IMR-90 (cell line): Measurements from ENCODE around the gene ST6GALNAC4. TPM values are rescaled to one million over a fixed set of nuclear protein-coding genes. Genes with fewer than 3 reads are reported as not detected.

Source experiments
- ATAC-seq: fragments of 200-7000 bp; cut with Tn5 transposase; 2 replicates; pipeline ENCODE4 v1.9.1; 2020; ENCODE audit warnings: low read depth, mild to moderate bottlenecking, moderate library complexity
- BruUV-seq: library from RNA; stranded (reverse); fragments of 400-500 nt; replicated peaks from 2 replicates; lab custom pipeline; 2021; lab: Mats Ljungman, UMichigan
- CTCF ChIA-PET: fragments of 300-600 bp; formaldehyde crosslinking; extraction: SDS; loops from one replicate; lab custom pipeline; 2021; ENCODE audit warnings: antibody characterized with exemption; lab: Yijun Ruan, JAX
- POLR2A ChIA-PET: fragments of 300-600 bp; sonication (Branson Sonifier 250); formaldehyde crosslinking; loops from one replicate; lab custom pipeline; 2022; ENCODE audit warnings: antibody characterized with exemption; ENCODE audit not compliant: unreplicated experiment; lab: Charles Lee
- DNase-seq: peaks from one replicate; pipeline ENCODE4 v3.0.0; 2013
- H2AFZ ChIP-seq: replicated peaks from 2 replicates; pipeline ENCODE3; 2013; ENCODE audit warnings: low read length, mild to moderate bottlenecking; ENCODE audit not compliant: poor library complexity
- H2AK5ac ChIP-seq: 2 replicates; pipeline ENCODE4 v1.6.1; 2013; ENCODE audit warnings: low read depth, low read length, inconsistent platforms
- H2AK9ac ChIP-seq: replicated peaks from 2 replicates; pipeline ENCODE3; 2013; ENCODE audit warnings: mild to moderate bottlenecking, low read depth, low read length, moderate library complexity; ENCODE audit not compliant: poor library complexity
- H2BK120ac ChIP-seq: 2 replicates; pipeline ENCODE4 v1.6.1; 2013; ENCODE audit warnings: low read depth, low read length, inconsistent platforms
- H2BK15ac ChIP-seq: 3 replicates; pipeline ENCODE4 v1.6.1; 2013; ENCODE audit warnings: low read depth, low read length, inconsistent platforms
- H2BK20ac ChIP-seq: 2 replicates; pipeline ENCODE4 v1.6.1; 2013; ENCODE audit warnings: low read depth, mild to moderate bottlenecking, inconsistent platforms, low read length, moderate library complexity
- H2BK5ac ChIP-seq: 2 replicates; pipeline ENCODE4 v1.6.1; 2013; ENCODE audit warnings: mild to moderate bottlenecking, low read depth, low read length, inconsistent platforms; ENCODE audit not compliant: poor library complexity, severe bottlenecking
- H3K14ac ChIP-seq: replicated peaks from 2 replicates; pipeline ENCODE4 v1.6.1; 2013; ENCODE audit warnings: low read depth, low read length, inconsistent platforms
- H3K18ac ChIP-seq: 2 replicates; pipeline ENCODE4 v1.6.1; 2013; ENCODE audit warnings: low read depth, low read length, control low read depth
- H3K23ac ChIP-seq: 2 replicates; pipeline ENCODE4 v1.6.1; 2013; ENCODE audit warnings: low read depth, low read length, inconsistent platforms
- H3K27ac ChIP-seq: 2 replicates; pipeline ENCODE4 v1.5.1; 2013; ENCODE audit warnings: mild to moderate bottlenecking, control low read depth, low read length; ENCODE audit not compliant: insufficient read depth
- H3K27me3 ChIP-seq: 2 replicates; pipeline ENCODE4 v1.6.1; 2013; ENCODE audit warnings: low read length; ENCODE audit not compliant: control insufficient read depth, insufficient read depth
- H3K36me3 ChIP-seq: 2 replicates; pipeline ENCODE4 v1.6.1; 2013; ENCODE audit warnings: low read length, mixed read lengths; ENCODE audit not compliant: control insufficient read depth, insufficient read depth
- H3K4ac ChIP-seq: 2 replicates; pipeline ENCODE4 v1.6.1; 2013; ENCODE audit warnings: low read depth, low read length, inconsistent platforms
- H3K4me1 ChIP-seq: 2 replicates; pipeline ENCODE4 v1.6.1; 2013; ENCODE audit warnings: low read length, mixed read lengths; ENCODE audit not compliant: control insufficient read depth, insufficient read depth
- H3K4me2 ChIP-seq: 2 replicates; pipeline ENCODE4 v1.6.1; 2013; ENCODE audit warnings: low read depth, mild to moderate bottlenecking, control low read depth, low read length, moderate library complexity
- H3K4me3 ChIP-seq: 2 replicates; pipeline ENCODE4 v1.5.1; 2013; ENCODE audit warnings: low read depth, mild to moderate bottlenecking, control low read depth, low read length, moderate library complexity; ENCODE audit not compliant: insufficient read depth
- H3K56ac ChIP-seq: 2 replicates; pipeline ENCODE4 v1.6.1; 2013; ENCODE audit warnings: low read length, inconsistent platforms; ENCODE audit not compliant: insufficient read depth; ENCODE audit errors: extremely low read depth
- H3K79me1 ChIP-seq, 2 experiments: 2 replicates each; pipeline ENCODE4 v1.6.1; 2013; ENCODE audit warnings: low read length in 2 of 2, inconsistent platforms in 1 of 2, low read depth in 1 of 2
- H3K9ac ChIP-seq: 2 replicates; pipeline ENCODE4 v1.6.1; 2013; ENCODE audit warnings: low read depth, low read length, control low read depth
- H3K9me1 ChIP-seq: 2 replicates; pipeline ENCODE4 v1.6.1; 2013; ENCODE audit warnings: low read length, inconsistent platforms; ENCODE audit not compliant: insufficient read depth
- H3K9me3 ChIP-seq: 2 replicates; pipeline ENCODE4 v1.6.1; 2013; ENCODE audit warnings: low read length; ENCODE audit not compliant: control insufficient read depth, insufficient read depth
- H4K20me1 ChIP-seq: 2 replicates; pipeline ENCODE4 v1.6.1; 2013; ENCODE audit warnings: low read length, inconsistent platforms; ENCODE audit not compliant: insufficient read depth
- H4K5ac ChIP-seq: 2 replicates; pipeline ENCODE4 v1.6.1; 2013; ENCODE audit warnings: mild to moderate bottlenecking, low read depth, low read length, control low read depth
- H4K8ac ChIP-seq, 2 experiments: 2 replicates each; pipeline ENCODE4 v1.6.1; 2013; ENCODE audit warnings: low read depth in 2 of 2, low read length in 2 of 2, control low read depth in 1 of 2, inconsistent platforms in 1 of 2
- H4K91ac ChIP-seq: 2 replicates; pipeline ENCODE4 v1.6.1; 2013; ENCODE audit warnings: low read depth, low read length, inconsistent platforms; ENCODE audit not compliant: insufficient read depth
- FOS ChIP-seq: fragments of 150-350 bp; IDR thresholded peaks from 2 replicates; pipeline ENCODE4 v1.6.1; 2016; ENCODE audit warnings: low read depth, low read length
- SMC3 ChIP-seq: fragments of 150-350 bp; IDR thresholded peaks from 2 replicates; pipeline ENCODE4 v1.6.1; 2016; ENCODE audit warnings: low read depth, mild to moderate bottlenecking, antibody characterized with exemption, low read length, moderate library complexity
- WGBS, 2 experiments: methylation state at CpG; one replicate each; pipeline versions ENCODE4 v1.1.5 to v1.1.7; 2013; ENCODE audit warnings: missing lambda C conversion rate in 2 of 2; ENCODE audit not compliant: insufficient read length in 1 of 2; ENCODE audit errors: extremely low coverage in 2 of 2; 5-methylcytosine and 5-hydroxymethylcytosine counted together
- dilution Hi-C: fragments of 300-500 bp; cut with HindIII; formaldehyde crosslinking; loops from one replicate; pipeline ENCODE4 v1.14.3; 2018; ENCODE audit warnings: low sequenced_read_pairs; ENCODE audit not compliant: unreplicated experiment
- in situ Hi-C: fragments of 300-500 bp; cut with MboI; formaldehyde crosslinking; loops from 3 replicates; pipeline ENCODE4 v1.14.3; 2019; ENCODE audit warnings: low sequenced_read_pairs, inconsistent platforms, mixed read lengths
- intact Hi-C: fragments of 100-400 bp; cut with micrococcal nuclease; formaldehyde crosslinking; loops from 2 replicates; pipeline ENCODE4 v1.10.0; 2022
- polyA plus RNA-seq, 3 experiments: library from polyadenylated mRNA; depleted of rRNA; stranded (reverse); fragments of >200 nt; gene quantifications; 2 replicates each; pipeline ENCODE4 v1.2.3, GENCODE V29; 2012; ENCODE audit warnings: low replicate concordance in 1 of 3
- total RNA-seq: library from RNA; depleted of rRNA; stranded (reverse); fragments of >200 nt; gene quantifications from 2 replicates; pipeline ENCODE4 v1.2.3, GENCODE V29; 2012

The ST6GALNAC4 gene
- total and polyA plus RNA-seq, 2 of the 4 experiments (the other 2 are of a cell fraction) = 12.5 to 32.9 TPM

GRCh38 chr9:127886401-127886972 is 30.4 kb downstream of the ST6GALNAC4 start:
- Histone ChIP-seq H4K8ac (no peak overlapping the region), H2BK15ac (no peak overlapping the region), H3K79me1 (peaks cover 0 to 30% of the 10 kb centered on the region in 2 experiments; a peak in 3 of 4 replicates), H4K5ac (no peak overlapping the region), H3K56ac (no peak overlapping the region), H4K20me1 (peaks cover 16% of the 10 kb centered on the region; the same call in 1 of the 2 replicates), H4K91ac (no peak overlapping the region), H3K9ac (no peak overlapping the region), H2BK5ac (no peak overlapping the region), H3K9me1 (peaks cover 11% of the 10 kb centered on the region), H3K27me3 (no peaks in the 10 kb centered on the region), H2BK120ac (no peak overlapping the region), H3K23ac (no peak overlapping the region), H3K4me3 (no peak overlapping the region), H2AK9ac (peak overlapping the region; percentile 87), H3K27ac (no peak overlapping the region), H3K4me1 (peaks cover 4% of the 10 kb centered on the region), H3K18ac (no peak overlapping the region), H3K36me3 (peaks cover 56% of the 10 kb centered on the region), H3K9me3 (no peaks in the 10 kb centered on the region), H3K14ac (no peak overlapping the region), H2AFZ (peak overlapping the region; percentile 41), H2AK5ac (no peak overlapping the region), H3K4me2 (no peak overlapping the region), H3K4ac (no peak overlapping the region), H2BK20ac (no peak overlapping the region)
- intact Hi-C loops = no loop called here
- DNase-seq (no peak), ATAC-seq (no peak)
- ChIA-PET POLR2A (no interaction called here), CTCF (no interaction called here)
- 91% methylated on average over 6 of the region's 18 CpGs; no CpG with 5 or more reads in 1 of the 2 experiments for WGBS, 2 experiments
- dilution Hi-C loops = no loop called here
- no peak for TF ChIP-seq SMC3
- TF ChIP-seq FOS = 0 out of 2 replicates have a peak, but pooled peaks have one; percentile 5
- in situ Hi-C loops = no loop called here
- BruUV-seq = no TSS peak
